HCT116 (cell line): Measurements from ENCODE around the gene AGAP1. TPM values are rescaled to one million over a fixed set of nuclear protein-coding genes. Genes with fewer than 3 reads are reported as not detected.

Source experiments
- ATAC-seq: fragments of 200-7000 bp; cut with Tn5 transposase; 2 replicates; pipeline ENCODE4 v1.9.1; 2020; ENCODE audit warnings: mild to moderate bottlenecking, moderate library complexity
- BruUV-seq: library from RNA; stranded (reverse); fragments of 400-500 nt; replicated peaks from 2 replicates; lab custom pipeline; 2021; lab: Mats Ljungman, UMichigan
- CTCF ChIA-PET: fragments of 300-600 bp; sonication (Branson Sonifier 250); formaldehyde crosslinking; loops from one replicate; lab custom pipeline; 2021; ENCODE audit warnings: antibody characterized with exemption; lab: Charles Lee
- POLR2A ChIA-PET: fragments of 300-600, 350-600 bp; sonication (Branson Sonifier 250); formaldehyde crosslinking; loops from one replicate; lab custom pipeline; 2021; ENCODE audit warnings: antibody characterized with exemption; lab: Charles Lee
- RAD21 ChIA-PET, 2 experiments: fragments of 300-600 bp; sonication (Branson Sonifier 250); formaldehyde crosslinking; loops; one replicate each; lab custom pipeline; 2023; ENCODE audit warnings: low total read pairs in 2 of 2; ENCODE audit not compliant: uncharacterized antibody in 2 of 2, unreplicated experiment in 2 of 2, low non-redundant PET in 1 of 2; lab: Charles Lee
- DNase-seq: peaks from one replicate; pipeline ENCODE4 v3.0.0-alpha.2; 2010; ENCODE audit warnings: low read depth, low spot score
- H2AFZ ChIP-seq: fragments of 200-600 bp; shearing (Covaris generic), sonication (generic); 2 replicates; pipeline ENCODE4 v1.6.1; 2017; ENCODE audit warnings: low read depth, mixed run types, mixed read lengths, antibody characterized with exemption, low read length; ENCODE audit not compliant: poor library complexity, severe bottlenecking
- H3K27ac ChIP-seq: 2 replicates; pipeline ENCODE4 v1.5.1; 2012; ENCODE audit warnings: low read depth, low read length
- H3K27me3 ChIP-seq: fragments of 200-600 bp; sonication (generic); 2 replicates; pipeline ENCODE4 v1.6.1; 2016; ENCODE audit warnings: mixed run types, low read length, mixed read lengths; ENCODE audit not compliant: insufficient read depth
- H3K36me3 ChIP-seq, 2 experiments: fragments of 200-500 bp in 1 of 2; fragments of 200-600 bp in 1 of 2; sonication (Bioruptor generic) in 1 of 2; sonication (generic) in 1 of 2; 2 replicates each; pipeline versions ENCODE4 v1.5.1 to v1.6.1; 2014 to 2016; ENCODE audit warnings: low read length in 2 of 2, inconsistent platforms in 1 of 2, mixed read lengths in 1 of 2, mixed run types in 1 of 2; ENCODE audit not compliant: insufficient read depth in 2 of 2, control insufficient read depth in 1 of 2
- H3K4me1 ChIP-seq, 2 experiments: fragments of 200-600 bp in 1 of 2; sonication (generic) in 1 of 2; 2 replicates each; pipeline versions ENCODE4 v1.5.1 to v1.6.1; 2012 to 2017; ENCODE audit warnings: low read length in 2 of 2, inconsistent platforms in 1 of 2, mild to moderate bottlenecking in 1 of 2, mixed read lengths in 1 of 2, mixed run types in 1 of 2, moderate library complexity in 1 of 2; ENCODE audit not compliant: insufficient read depth in 2 of 2, control insufficient read depth in 1 of 2
- H3K4me2 ChIP-seq: fragments of 200-600 bp; sonication (generic); 2 replicates; pipeline ENCODE4 v1.6.1; 2017; ENCODE audit warnings: mixed run types, low read length, mixed read lengths
- H3K4me3 ChIP-seq, 2 experiments: fragments of 200-600 bp in 1 of 2; sonication (generic) in 1 of 2; replicated peaks in 1 of 2; 2 replicates each; pipeline ENCODE4 v1.5.1; 2011 to 2016; ENCODE audit warnings: low read length in 2 of 2, control low read depth in 1 of 2, low read depth in 1 of 2, mild to moderate bottlenecking in 1 of 2, mixed read lengths in 1 of 2, mixed run types in 1 of 2
- H3K79me2 ChIP-seq: fragments of 200-600 bp; sonication (generic); 2 replicates; pipeline ENCODE4 v1.6.1; 2017; ENCODE audit warnings: mild to moderate bottlenecking, mixed run types, low read length, moderate library complexity, mixed read lengths; ENCODE audit not compliant: insufficient read depth
- H3K9ac ChIP-seq: fragments of 200-600 bp; sonication (generic); 2 replicates; pipeline ENCODE4 v1.6.1; 2016; ENCODE audit warnings: low read length, mixed read lengths
- H3K9me2 ChIP-seq: fragments of 200-600 bp; sonication (generic), shearing (Covaris generic); 2 replicates; pipeline ENCODE4 v1.6.1; 2017; ENCODE audit warnings: mixed run types, mild to moderate bottlenecking, moderate library complexity; ENCODE audit not compliant: insufficient read depth
- H3K9me3 ChIP-seq, 2 experiments: fragments of 200-500 bp in 1 of 2; fragments of 200-600 bp in 1 of 2; sonication (Bioruptor generic) in 1 of 2; sonication (generic) in 1 of 2; 2 replicates each; pipeline ENCODE4 v1.6.1; 2014 to 2017; ENCODE audit warnings: low read length in 2 of 2, mixed read lengths in 2 of 2, inconsistent platforms in 1 of 2, low read depth in 1 of 2, mild to moderate bottlenecking in 1 of 2, mixed run types in 1 of 2, moderate library complexity in 1 of 2; ENCODE audit not compliant: control insufficient read depth in 1 of 2, insufficient read depth in 1 of 2
- H4K20me1 ChIP-seq: fragments of 200-600 bp; sonication (generic), shearing (Covaris generic); 2 replicates; pipeline ENCODE4 v1.6.1; 2017; ENCODE audit warnings: mixed run types, mild to moderate bottlenecking, moderate library complexity; ENCODE audit not compliant: insufficient read depth
- CEBPB ChIP-seq: IDR thresholded peaks from 2 replicates; pipeline ENCODE4 v1.6.1; 2012; ENCODE audit warnings: low read depth
- EGR1 ChIP-seq: IDR thresholded peaks from 2 replicates; pipeline ENCODE4 v1.6.1; 2012; ENCODE audit warnings: low read depth
- ELF1 ChIP-seq: IDR thresholded peaks from 2 replicates; pipeline ENCODE4 v1.6.1; 2012; ENCODE audit warnings: low read depth, borderline replicate concordance
- EZH2 ChIP-seq: fragments of 200-600 bp; sonication (generic); IDR thresholded peaks from 2 replicates; pipeline ENCODE4 v1.6.1; 2017; ENCODE audit warnings: antibody characterized with exemption, mixed run types
- EZH2phosphoT487 ChIP-seq: fragments of 200-600 bp; IDR thresholded peaks from 2 replicates; pipeline ENCODE4 v1.6.1; 2018; ENCODE audit warnings: antibody characterized with exemption, borderline replicate concordance
- FOSL1 ChIP-seq: IDR thresholded peaks from 2 replicates; pipeline ENCODE4 v1.6.1; 2012; ENCODE audit warnings: low read depth
- JUND ChIP-seq: IDR thresholded peaks from 2 replicates; pipeline ENCODE4 v1.6.1; 2012
- POLR2A ChIP-seq: IDR thresholded peaks from 2 replicates; pipeline ENCODE4 v1.7.0; 2011; ENCODE audit warnings: borderline replicate concordance; ENCODE audit not compliant: insufficient read depth, insufficient read length; ENCODE audit errors: extremely low read depth
- POLR2AphosphoS5 ChIP-seq: IDR thresholded peaks from 2 replicates; pipeline ENCODE4 v1.6.1; 2011; ENCODE audit warnings: mild to moderate bottlenecking, low read depth, low read length, moderate library complexity
- RAD21 ChIP-seq: IDR thresholded peaks from 2 replicates; pipeline ENCODE4 v1.6.1; 2012; ENCODE audit warnings: low read depth, mild to moderate bottlenecking
- SIN3A ChIP-seq: IDR thresholded peaks from 2 replicates; pipeline ENCODE4 v1.6.1; 2012; ENCODE audit warnings: low read depth
- SRF ChIP-seq: IDR thresholded peaks from 2 replicates; pipeline ENCODE4 v1.6.1; 2012; ENCODE audit warnings: low read depth
- TCF7L2 ChIP-seq: IDR thresholded peaks from 2 replicates; pipeline ENCODE4 v1.7.0; 2011; ENCODE audit warnings: borderline replicate concordance, inconsistent platforms; ENCODE audit not compliant: insufficient read depth, insufficient read length; ENCODE audit errors: extremely low read depth
- YY1 ChIP-seq: IDR thresholded peaks from 2 replicates; pipeline ENCODE4 v1.6.1; 2011; ENCODE audit warnings: low read length, low read depth, moderate library complexity, mild to moderate bottlenecking; ENCODE audit not compliant: insufficient replicate concordance; ENCODE audit errors: extremely low read depth
- ZFX ChIP-seq: fragments of 450-650 bp; IDR thresholded peaks from 2 replicates; pipeline ENCODE4 v1.6.1; 2017
- ZNF274 ChIP-seq: fragments of 200-500 bp; sonication (Bioruptor generic); IDR thresholded peaks from 2 replicates; pipeline ENCODE4 v1.6.1; 2014; ENCODE audit warnings: mild to moderate bottlenecking, low read depth, low read length, inconsistent platforms
- intact Hi-C: fragments of 100-400 bp; cut with micrococcal nuclease; formaldehyde crosslinking; loops from 2 replicates; pipeline ENCODE4 v1.10.0; 2022
- total RNA-seq: library from RNA; stranded (reverse); gene quantifications from one replicate; pipeline ENCODE4 v1.2.1, GENCODE V29; 2021; ENCODE audit not compliant: unreplicated experiment
- TF ChIP-seq, protein P1 (sequence below), 3 experiments: fragments of 200-600 bp in 1 of 3; sonication (generic) in 1 of 3; IDR thresholded peaks in 2 of 3; conservative IDR thresholded peaks in 1 of 3; 2 replicates each; pipeline ENCODE4 v1.5.1; 2012 to 2017; ENCODE audit warnings: low read depth in 2 of 3, low read length in 2 of 3, antibody characterized with exemption in 1 of 3, borderline replicate concordance in 1 of 3, control low read depth in 1 of 3, mild to moderate bottlenecking in 1 of 3, mixed read lengths in 1 of 3, mixed run types in 1 of 3, moderate library complexity in 1 of 3; ENCODE audit not compliant: insufficient read depth in 1 of 3
- TF ChIP-seq, protein P2 (sequence below): IDR thresholded peaks from 2 replicates; pipeline ENCODE4 v1.6.1; 2012
- TF ChIP-seq, protein P3 (sequence below): IDR thresholded peaks from 2 replicates; pipeline ENCODE4 v1.6.1; 2012; ENCODE audit warnings: low read depth

The AGAP1 gene
- total RNA-seq, 1 experiment from 2014 or later = 43.8 TPM

DNA sequence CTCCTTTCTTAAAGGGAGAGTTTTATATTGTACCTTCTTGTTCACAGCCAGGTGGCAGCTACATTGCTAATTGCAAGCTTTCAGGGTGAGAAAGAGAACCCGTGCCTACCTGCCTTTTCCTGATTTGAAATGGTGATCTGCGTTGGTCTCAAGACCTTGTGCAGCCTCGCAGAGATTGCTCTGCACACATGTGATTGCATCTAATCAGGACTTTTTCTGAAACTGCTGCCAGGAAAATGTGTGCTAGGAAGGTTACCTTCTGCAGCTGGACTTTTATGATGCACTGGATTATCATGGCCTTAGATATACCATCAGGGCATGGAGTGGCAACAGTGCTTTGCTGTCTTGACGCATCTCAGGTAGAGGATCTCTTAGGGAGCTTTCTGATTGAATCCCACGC lies 45.1 kb downstream of the AGAP1 start:
- no TSS peak for BruUV-seq
- no peak overlapping the region for H3K4me3 ChIP-seq
- H3K4me2 ChIP-seq = no peak overlapping the region
- no peaks in the 10 kb centered on the region for H3K27me3 ChIP-seq
- no peak overlapping the region for H3K27ac ChIP-seq
- no peak for DNase-seq
- H3K9me2 ChIP-seq = no peaks in the 10 kb centered on the region
- H3K36me3 ChIP-seq = no peaks in the 10 kb centered on the region
- CTCF ChIA-PET = no interaction called here
- no peak overlapping the region for H3K9ac ChIP-seq
- TF ChIP-seq CEBPB (no peak), JUND (no peak), EZH2 (no peak), ELF1 (no peak), ZNF274 (no peak), ZFX (no peak), EZH2phosphoT487 (no peak), SIN3A (no peak), POLR2AphosphoS5 (no peak), RAD21 (no peak), EGR1 (no peak), YY1 (no peak), FOSL1 (no peak), POLR2A (no peak), TCF7L2 (no peak), SRF (no peak)
- TF ChIP-seq, protein P1, sequence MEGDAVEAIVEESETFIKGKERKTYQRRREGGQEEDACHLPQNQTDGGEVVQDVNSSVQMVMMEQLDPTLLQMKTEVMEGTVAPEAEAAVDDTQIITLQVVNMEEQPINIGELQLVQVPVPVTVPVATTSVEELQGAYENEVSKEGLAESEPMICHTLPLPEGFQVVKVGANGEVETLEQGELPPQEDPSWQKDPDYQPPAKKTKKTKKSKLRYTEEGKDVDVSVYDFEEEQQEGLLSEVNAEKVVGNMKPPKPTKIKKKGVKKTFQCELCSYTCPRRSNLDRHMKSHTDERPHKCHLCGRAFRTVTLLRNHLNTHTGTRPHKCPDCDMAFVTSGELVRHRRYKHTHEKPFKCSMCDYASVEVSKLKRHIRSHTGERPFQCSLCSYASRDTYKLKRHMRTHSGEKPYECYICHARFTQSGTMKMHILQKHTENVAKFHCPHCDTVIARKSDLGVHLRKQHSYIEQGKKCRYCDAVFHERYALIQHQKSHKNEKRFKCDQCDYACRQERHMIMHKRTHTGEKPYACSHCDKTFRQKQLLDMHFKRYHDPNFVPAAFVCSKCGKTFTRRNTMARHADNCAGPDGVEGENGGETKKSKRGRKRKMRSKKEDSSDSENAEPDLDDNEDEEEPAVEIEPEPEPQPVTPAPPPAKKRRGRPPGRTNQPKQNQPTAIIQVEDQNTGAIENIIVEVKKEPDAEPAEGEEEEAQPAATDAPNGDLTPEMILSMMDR (IDR thresholded peaks at IDR 0.05 in 2 of 3, conservative IDR thresholded peaks at IDR 0.05 in 1 of 3; ENCODE audit: borderline replicate concordance in 1 of 3, insufficient read depth in 1 of 3, low read depth in 2 of 3, low read length in 2 of 3) = no peak
- TF ChIP-seq, protein P2, sequence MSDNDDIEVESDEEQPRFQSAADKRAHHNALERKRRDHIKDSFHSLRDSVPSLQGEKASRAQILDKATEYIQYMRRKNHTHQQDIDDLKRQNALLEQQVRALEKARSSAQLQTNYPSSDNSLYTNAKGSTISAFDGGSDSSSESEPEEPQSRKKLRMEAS = no peak
- TF ChIP-seq, protein P3, sequence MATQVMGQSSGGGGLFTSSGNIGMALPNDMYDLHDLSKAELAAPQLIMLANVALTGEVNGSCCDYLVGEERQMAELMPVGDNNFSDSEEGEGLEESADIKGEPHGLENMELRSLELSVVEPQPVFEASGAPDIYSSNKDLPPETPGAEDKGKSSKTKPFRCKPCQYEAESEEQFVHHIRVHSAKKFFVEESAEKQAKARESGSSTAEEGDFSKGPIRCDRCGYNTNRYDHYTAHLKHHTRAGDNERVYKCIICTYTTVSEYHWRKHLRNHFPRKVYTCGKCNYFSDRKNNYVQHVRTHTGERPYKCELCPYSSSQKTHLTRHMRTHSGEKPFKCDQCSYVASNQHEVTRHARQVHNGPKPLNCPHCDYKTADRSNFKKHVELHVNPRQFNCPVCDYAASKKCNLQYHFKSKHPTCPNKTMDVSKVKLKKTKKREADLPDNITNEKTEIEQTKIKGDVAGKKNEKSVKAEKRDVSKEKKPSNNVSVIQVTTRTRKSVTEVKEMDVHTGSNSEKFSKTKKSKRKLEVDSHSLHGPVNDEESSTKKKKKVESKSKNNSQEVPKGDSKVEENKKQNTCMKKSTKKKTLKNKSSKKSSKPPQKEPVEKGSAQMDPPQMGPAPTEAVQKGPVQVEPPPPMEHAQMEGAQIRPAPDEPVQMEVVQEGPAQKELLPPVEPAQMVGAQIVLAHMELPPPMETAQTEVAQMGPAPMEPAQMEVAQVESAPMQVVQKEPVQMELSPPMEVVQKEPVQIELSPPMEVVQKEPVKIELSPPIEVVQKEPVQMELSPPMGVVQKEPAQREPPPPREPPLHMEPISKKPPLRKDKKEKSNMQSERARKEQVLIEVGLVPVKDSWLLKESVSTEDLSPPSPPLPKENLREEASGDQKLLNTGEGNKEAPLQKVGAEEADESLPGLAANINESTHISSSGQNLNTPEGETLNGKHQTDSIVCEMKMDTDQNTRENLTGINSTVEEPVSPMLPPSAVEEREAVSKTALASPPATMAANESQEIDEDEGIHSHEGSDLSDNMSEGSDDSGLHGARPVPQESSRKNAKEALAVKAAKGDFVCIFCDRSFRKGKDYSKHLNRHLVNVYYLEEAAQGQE = no peak
- peaks cover 90% of the 10 kb centered on the region for H3K79me2 ChIP-seq
- peaks cover 0 to 5% of the 10 kb centered on the region in 2 experiments; a peak in 1 of 4 replicates for H3K4me1 ChIP-seq
- intact Hi-C loops = no loop called here
- H2AFZ ChIP-seq = no peak overlapping the region
- RAD21 ChIA-PET = no interaction called here
- ATAC-seq = no peak
- POLR2A ChIA-PET = no interaction called here
- peaks cover 16% of the 10 kb centered on the region; the same call in 1 of the 2 replicates for H4K20me1 ChIP-seq
- H3K9me3 ChIP-seq = no peaks in the 10 kb centered on the region
